Upper lobe of left lung (tissue), 4 donors: ENCODE results near the gene TMCO4.

Source experiments
- POLR2AphosphoS5 ChIP-seq, 2 donors: sonication (generic); formaldehyde crosslinking; IDR thresholded peaks; one replicate each; pipeline ENCODE4 v1.5.1; 2017; ENCODE audit warnings: antibody characterized with exemption in 2 of 2
- TF ChIP-seq, protein P1 (sequence below), 6 experiments: fragments of 450-650 bp in 4 of 6; fragments of 200-600 bp in 2 of 6; sonication (generic) in 2 of 6; IDR thresholded peaks; one replicate each; pipeline ENCODE4 v1.5.1; 2016 to 2019; ENCODE audit warnings: antibody characterized with exemption in 6 of 6

DNA sequence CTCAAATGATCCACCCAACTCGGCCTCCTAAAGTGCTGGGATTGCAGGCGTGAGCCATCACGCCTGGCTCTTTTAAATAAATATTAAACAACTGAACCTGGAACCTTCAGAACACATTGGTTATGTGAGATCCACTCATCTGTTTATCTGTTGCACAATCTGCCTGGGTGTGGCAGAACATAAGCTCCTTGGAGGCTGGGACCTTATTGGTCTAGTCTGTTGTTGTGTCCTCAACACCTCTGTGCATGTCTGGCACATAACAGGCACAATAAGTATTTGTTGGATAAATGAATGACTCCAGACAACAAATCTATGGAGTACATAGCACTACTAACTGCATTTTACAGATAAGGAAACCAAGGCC is 159.7 kb downstream of the TMCO4 start:
- TF ChIP-seq, protein P1, sequence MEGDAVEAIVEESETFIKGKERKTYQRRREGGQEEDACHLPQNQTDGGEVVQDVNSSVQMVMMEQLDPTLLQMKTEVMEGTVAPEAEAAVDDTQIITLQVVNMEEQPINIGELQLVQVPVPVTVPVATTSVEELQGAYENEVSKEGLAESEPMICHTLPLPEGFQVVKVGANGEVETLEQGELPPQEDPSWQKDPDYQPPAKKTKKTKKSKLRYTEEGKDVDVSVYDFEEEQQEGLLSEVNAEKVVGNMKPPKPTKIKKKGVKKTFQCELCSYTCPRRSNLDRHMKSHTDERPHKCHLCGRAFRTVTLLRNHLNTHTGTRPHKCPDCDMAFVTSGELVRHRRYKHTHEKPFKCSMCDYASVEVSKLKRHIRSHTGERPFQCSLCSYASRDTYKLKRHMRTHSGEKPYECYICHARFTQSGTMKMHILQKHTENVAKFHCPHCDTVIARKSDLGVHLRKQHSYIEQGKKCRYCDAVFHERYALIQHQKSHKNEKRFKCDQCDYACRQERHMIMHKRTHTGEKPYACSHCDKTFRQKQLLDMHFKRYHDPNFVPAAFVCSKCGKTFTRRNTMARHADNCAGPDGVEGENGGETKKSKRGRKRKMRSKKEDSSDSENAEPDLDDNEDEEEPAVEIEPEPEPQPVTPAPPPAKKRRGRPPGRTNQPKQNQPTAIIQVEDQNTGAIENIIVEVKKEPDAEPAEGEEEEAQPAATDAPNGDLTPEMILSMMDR (IDR thresholded peaks at IDR 0.05): no peak
- no peak for TF ChIP-seq POLR2AphosphoS5 (IDR thresholded peaks at IDR 0.05)
